ENCODE results near the gene C22orf15. TPM values are rescaled to one million over a fixed set of nuclear protein-coding genes. Genes with fewer than 3 reads are reported as not detected.

Gene C22orf15
- total and polyA plus RNA-seq, 2 donors (not counting 3 experiments of a cell fraction or from before 2014, with no cell fraction given) = 0.86 TPM; not detected in 1

DNA sequence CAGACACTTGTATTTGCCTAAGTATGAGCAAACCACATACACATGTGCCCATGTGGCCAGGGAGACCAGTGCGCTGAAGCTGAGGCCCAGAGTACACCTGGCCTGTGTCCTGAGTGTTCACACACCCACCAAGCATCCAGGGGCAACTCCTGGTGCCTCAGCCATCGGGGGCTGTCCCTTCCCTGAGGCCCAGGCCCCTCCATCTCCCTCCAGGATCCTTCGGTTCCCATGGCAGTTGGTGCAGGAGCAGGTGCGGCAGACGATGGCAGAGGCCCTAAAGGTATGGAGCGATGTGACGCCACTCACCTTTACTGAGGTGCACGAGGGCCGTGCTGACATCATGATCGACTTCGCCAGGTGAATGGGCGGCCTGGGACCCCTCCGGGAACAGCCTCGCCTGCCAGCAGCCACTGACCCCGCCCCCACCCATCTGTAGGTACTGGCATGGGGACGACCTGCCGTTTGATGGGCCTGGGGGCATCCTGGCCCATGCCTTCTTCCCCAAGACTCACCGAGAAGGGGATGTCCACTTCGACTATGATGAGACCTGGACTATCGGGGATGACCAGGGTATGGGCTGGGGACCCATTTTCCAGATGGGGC lies 17.5 kb downstream of the C22orf15 start:
- H3K4me3 ChIP-seq (replicated peaks in 1 of 3; ENCODE audit: insufficient read depth in 1 of 3, low read depth in 1 of 3, low read length in 3 of 3) = no peak overlapping the region
- dilution Hi-C loops (cut with MboI; ENCODE audit: extremely low pct_ligation_motif_present, low sequenced_read_pairs) (no loop called here), intact Hi-C loops (cut with micrococcal nuclease) (no loop called here)
- H2AFZ ChIP-seq (ENCODE audit: low read depth, low read length) = no peak overlapping the region
- FAIRE-seq (no peak), DNase-seq (ENCODE audit: low read depth, low spot score) (no peak)
- no peaks in the 10 kb centered on the region for H3K36me3 ChIP-seq (ENCODE audit: control insufficient read depth in 2 of 2, extremely low read depth in 1 of 2, insufficient read depth in 2 of 2, low read length in 2 of 2)
- no peak overlapping the region for H3K4me2 ChIP-seq (ENCODE audit: insufficient read depth, low read length)
- no peaks in the 10 kb centered on the region for H3K27me3 ChIP-seq (ENCODE audit: control insufficient read depth in 2 of 2, insufficient read depth in 2 of 2, low read length in 2 of 2)
- H3K79me2 ChIP-seq (ENCODE audit: control insufficient read depth, insufficient read depth, low read length) = no peaks in the 10 kb centered on the region
- no peaks in the 10 kb centered on the region for H3K9me1 ChIP-seq (replicated peaks; ENCODE audit: control insufficient read depth, extremely low read depth, insufficient read depth, low read length)
- no peaks in the 10 kb centered on the region for H3K4me1 ChIP-seq (ENCODE audit: control insufficient read depth, extremely low read depth, insufficient read depth, low read length)
- no peak overlapping the region for H3K27ac ChIP-seq (ENCODE audit: insufficient read depth, low read depth, low read length)
- no peaks in the 10 kb centered on the region for H4K20me1 ChIP-seq (replicated peaks; ENCODE audit: control insufficient read depth, extremely low read depth, insufficient read depth, low read length)
- CTCF ChIA-PET = interaction anchor here (1.4 kb wide), 1 partner anchor 70 kb away, joined by 3 read pairs; no protein-coding TSS in a partner anchor
- POLR2A ChIA-PET = no interaction called here
- H3K9ac ChIP-seq (replicated peaks; ENCODE audit: extremely low read depth, insufficient read depth, low read length) = no peak overlapping the region
- no peaks in the 10 kb centered on the region for H3K9me3 ChIP-seq (replicated peaks; ENCODE audit: control insufficient read depth, insufficient read depth, low read length)
- no peak for TF ChIP-seq POLR2A (IDR thresholded peaks at IDR 0.05; ENCODE audit: low read depth, low read length)
- TF ChIP-seq EZH2 (IDR thresholded peaks at IDR 0.05; ENCODE audit: borderline replicate concordance, low read depth, low read length, severe bottlenecking) = no peak
- TF ChIP-seq POLR2AphosphoS5 (IDR thresholded peaks at IDR 0.05; ENCODE audit: insufficient read depth, low read depth, low read length) = no peak
- no peak for TF ChIP-seq GATA2 (IDR thresholded peaks at IDR 0.05; ENCODE audit: insufficient read depth, insufficient read length, low read depth, low read length)
- TF ChIP-seq FOS (IDR thresholded peaks at IDR 0.05; ENCODE audit: borderline replicate concordance, insufficient read depth, low read length) = no peak
- no peak for TF ChIP-seq MYC (IDR thresholded peaks at IDR 0.05; ENCODE audit: low read depth, low read length)
- TF ChIP-seq, protein P1, sequence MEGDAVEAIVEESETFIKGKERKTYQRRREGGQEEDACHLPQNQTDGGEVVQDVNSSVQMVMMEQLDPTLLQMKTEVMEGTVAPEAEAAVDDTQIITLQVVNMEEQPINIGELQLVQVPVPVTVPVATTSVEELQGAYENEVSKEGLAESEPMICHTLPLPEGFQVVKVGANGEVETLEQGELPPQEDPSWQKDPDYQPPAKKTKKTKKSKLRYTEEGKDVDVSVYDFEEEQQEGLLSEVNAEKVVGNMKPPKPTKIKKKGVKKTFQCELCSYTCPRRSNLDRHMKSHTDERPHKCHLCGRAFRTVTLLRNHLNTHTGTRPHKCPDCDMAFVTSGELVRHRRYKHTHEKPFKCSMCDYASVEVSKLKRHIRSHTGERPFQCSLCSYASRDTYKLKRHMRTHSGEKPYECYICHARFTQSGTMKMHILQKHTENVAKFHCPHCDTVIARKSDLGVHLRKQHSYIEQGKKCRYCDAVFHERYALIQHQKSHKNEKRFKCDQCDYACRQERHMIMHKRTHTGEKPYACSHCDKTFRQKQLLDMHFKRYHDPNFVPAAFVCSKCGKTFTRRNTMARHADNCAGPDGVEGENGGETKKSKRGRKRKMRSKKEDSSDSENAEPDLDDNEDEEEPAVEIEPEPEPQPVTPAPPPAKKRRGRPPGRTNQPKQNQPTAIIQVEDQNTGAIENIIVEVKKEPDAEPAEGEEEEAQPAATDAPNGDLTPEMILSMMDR (IDR thresholded peaks at IDR 0.05; ENCODE audit: extremely low read depth in 1 of 2, insufficient read depth in 1 of 2, low read depth in 1 of 2, low read length in 2 of 2) = no peak
- TF ChIP-seq, protein P2, sequence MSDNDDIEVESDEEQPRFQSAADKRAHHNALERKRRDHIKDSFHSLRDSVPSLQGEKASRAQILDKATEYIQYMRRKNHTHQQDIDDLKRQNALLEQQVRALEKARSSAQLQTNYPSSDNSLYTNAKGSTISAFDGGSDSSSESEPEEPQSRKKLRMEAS (IDR thresholded peaks at IDR 0.05; ENCODE audit: insufficient read depth, insufficient read length) = no peak
- no peak for TF ChIP-seq JUN (IDR thresholded peaks at IDR 0.05; ENCODE audit: borderline replicate concordance, insufficient read depth, insufficient read length, low read depth)
- BruUV-seq (replicated peaks) = no TSS peak
